Cardiac septum (tissue), 1 donor: ENCODE data around the gene ARL3. TPM values are rescaled to one million over a fixed set of nuclear protein-coding genes. Genes with fewer than 3 reads are reported as not detected.
"Not testable (repeated sequence)": the region's sequence is repeated elsewhere in the genome, so short reads cannot be mapped to it uniquely, and the experiment has no call there.

Source experiments
- DNase-seq: peaks from one replicate; pipeline ENCODE4 v3.0.0-alpha.2; 2020; ENCODE audit warnings: low spot score
- intact Hi-C: fragments of 100-400 bp; cut with DNase I; formaldehyde crosslinking; loops from one replicate; pipeline ENCODE4 v1.14.0; 2022
- total RNA-seq: library from RNA; stranded (reverse); fragmentation: NEBNext Ultra II Directional; extraction: Animal tissue kit (Norgen Biotek cat#: 25700); gene quantifications from one replicate; pipeline ENCODE4 v1.2.1, GENCODE V29; 2021
- donor health status: DM: no; HTN: no; CAD: no.

ARL3 gene
- total RNA-seq, 1 donor from 2014 or later: 13.1 TPM

GRCh38 chr10:102713539-102713813 is 721 bp downstream of the ARL3 start:
- DNase-seq: peak; percentile 80
- intact Hi-C loops: loop anchor here (5.0 kb wide), 2 partner anchors 36 to 66 kb away; no protein-coding TSS in a partner anchor

GRCh38 chr10:102712843-102713538 is 1.2 kb downstream of the ARL3 start:
- intact Hi-C loops: loop anchor here (5.0 kb wide), 2 partner anchors 36 to 66 kb away; no protein-coding TSS in a partner anchor

GRCh38 chr10:102712089-102712488 is 2.1 kb downstream of the ARL3 start:
- intact Hi-C loops: loop anchor here (5.0 kb wide), 2 partner anchors 35 to 65 kb away; no protein-coding TSS in a partner anchor
- no peak for DNase-seq

More at GRCh38 chr10:102712843-102713538, 1.2 kb downstream of the ARL3 start:
- DNase-seq: no peak

- intact Hi-C loops: loop anchor here (5.0 kb wide), 2 partner anchors 33 to 63 kb away; no protein-coding TSS in a partner anchor
- DNase-seq: peak; percentile 7
These were observed 3.6 kb downstream of the ARL3 start for GRCh38 chr10:102710609-102711008.

GRCh38 chr10:102705531-102705930 is 8.7 kb downstream of the ARL3 start:
- DNase-seq: no peak
- intact Hi-C loops: no loop called here

GRCh38 chr10:102704915-102705314 is 9.3 kb downstream of the ARL3 start:
- DNase-seq: no peak
- intact Hi-C loops: no loop called here

- intact Hi-C loops: no loop called here
- no peak for DNase-seq
These were observed 11.5 kb downstream of the ARL3 start for GRCh38 chr10:102702742-102703141.

- DNase-seq: peak; percentile 9
- intact Hi-C loops: no loop called here
These were observed 12.4 kb downstream of the ARL3 start for GRCh38 chr10:102701796-102702195.

- intact Hi-C loops: no loop called here
- DNase-seq: peak; percentile 14
These were observed 12.9 kb downstream of the ARL3 start for GRCh38 chr10:102701272-102701671.

- intact Hi-C loops: no loop called here
These were observed 15.3 kb downstream of the ARL3 start for GRCh38 chr10:102698894-102699293.

GRCh38 chr10:102696736-102697135 is 17.5 kb downstream of the ARL3 start:
- intact Hi-C loops: no loop called here
- DNase-seq: no peak

More at GRCh38 chr10:102698894-102699293, 15.3 kb downstream of the ARL3 start:
- DNase-seq: no peak

GRCh38 chr10:102695401-102695800 is 18.8 kb downstream of the ARL3 start:
- intact Hi-C loops, DNase-seq: not testable (repeated sequence)

- intact Hi-C loops: no loop called here
- no peak for DNase-seq
These were observed 22.7 kb downstream of the ARL3 start for GRCh38 chr10:102691285-102692066.

GRCh38 chr10:102683736-102684135 is 30.5 kb downstream of the ARL3 start:
- DNase-seq: no peak
- intact Hi-C loops: no loop called here

GRCh38 chr10:102682981-102683380 is 31.2 kb downstream of the ARL3 start:
- intact Hi-C loops: no loop called here
- no peak for DNase-seq

- intact Hi-C loops: no loop called here
- DNase-seq: no peak
These were observed 31.8 kb downstream of the ARL3 start for GRCh38 chr10:102682416-102682815.

GRCh38 chr10:102681696-102682095 is 32.5 kb downstream of the ARL3 start:
- no peak for DNase-seq
- intact Hi-C loops: no loop called here

GRCh38 chr10:102679596-102679995 is 34.6 kb downstream of the ARL3 start:
- DNase-seq: no peak
- intact Hi-C loops: loop anchor here (5.0 kb wide), 1 partner anchor 33 kb away; the partner anchor contains the start of genes ARL3 and SFXN2

GRCh38 chr10:102678842-102679289 is 35.3 kb downstream of the ARL3 start:
- intact Hi-C loops: loop anchor here (5.0 kb wide), 1 partner anchor 33 kb away; the partner anchor contains the start of genes ARL3 and SFXN2

GRCh38 chr10:102678068-102678400 is 36.2 kb downstream of the ARL3 start:
- intact Hi-C loops: loop anchor here (5.0 kb wide), 1 partner anchor 34 kb away; the partner anchor contains the start of genes ARL3 and SFXN2
- no peak for DNase-seq

More at GRCh38 chr10:102678842-102679289, 35.3 kb downstream of the ARL3 start:
- peak; percentile 89 for DNase-seq
